ENCODE results near the gene KCNJ3.

GRCh38 chr2:154724194-154724797, 25.8 kb downstream of the KCNJ3 start:
- TF ChIP-seq EZH2phosphoT487 (IDR thresholded peaks at IDR 0.05; ENCODE audit: insufficient read depth, low read depth) (no peak), EZH2 (IDR thresholded peaks at IDR 0.05; ENCODE audit: insufficient read depth, poor library complexity, severe bottlenecking) (no peak)
